Measurements from ENCODE around the gene SPTA1.

DNA sequence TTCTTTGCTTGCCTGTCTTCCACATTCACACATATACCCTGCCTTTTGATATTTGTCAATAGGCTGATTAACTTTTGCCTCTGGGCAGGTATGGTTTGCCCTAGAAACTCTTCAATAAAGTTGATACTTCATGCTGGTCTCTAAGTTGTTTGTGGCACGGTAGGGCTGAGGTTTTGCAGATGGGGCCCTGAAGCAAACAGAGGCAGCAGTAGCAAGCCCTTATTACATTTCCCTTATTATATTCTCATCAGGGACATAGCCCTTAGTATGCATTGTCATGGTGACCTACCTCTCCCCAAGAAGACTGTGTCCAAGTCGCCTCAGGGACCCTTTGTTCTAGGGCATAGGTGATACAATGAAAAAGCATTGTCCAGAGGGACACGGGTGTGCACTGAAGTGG, 116.0 kb downstream of the SPTA1 start, which contains the start of gene OR6P1:
- TF ChIP-seq, protein P1, sequence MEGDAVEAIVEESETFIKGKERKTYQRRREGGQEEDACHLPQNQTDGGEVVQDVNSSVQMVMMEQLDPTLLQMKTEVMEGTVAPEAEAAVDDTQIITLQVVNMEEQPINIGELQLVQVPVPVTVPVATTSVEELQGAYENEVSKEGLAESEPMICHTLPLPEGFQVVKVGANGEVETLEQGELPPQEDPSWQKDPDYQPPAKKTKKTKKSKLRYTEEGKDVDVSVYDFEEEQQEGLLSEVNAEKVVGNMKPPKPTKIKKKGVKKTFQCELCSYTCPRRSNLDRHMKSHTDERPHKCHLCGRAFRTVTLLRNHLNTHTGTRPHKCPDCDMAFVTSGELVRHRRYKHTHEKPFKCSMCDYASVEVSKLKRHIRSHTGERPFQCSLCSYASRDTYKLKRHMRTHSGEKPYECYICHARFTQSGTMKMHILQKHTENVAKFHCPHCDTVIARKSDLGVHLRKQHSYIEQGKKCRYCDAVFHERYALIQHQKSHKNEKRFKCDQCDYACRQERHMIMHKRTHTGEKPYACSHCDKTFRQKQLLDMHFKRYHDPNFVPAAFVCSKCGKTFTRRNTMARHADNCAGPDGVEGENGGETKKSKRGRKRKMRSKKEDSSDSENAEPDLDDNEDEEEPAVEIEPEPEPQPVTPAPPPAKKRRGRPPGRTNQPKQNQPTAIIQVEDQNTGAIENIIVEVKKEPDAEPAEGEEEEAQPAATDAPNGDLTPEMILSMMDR (IDR thresholded peaks at IDR 0.05) = no peak
- TF ChIP-seq, protein P2, sequence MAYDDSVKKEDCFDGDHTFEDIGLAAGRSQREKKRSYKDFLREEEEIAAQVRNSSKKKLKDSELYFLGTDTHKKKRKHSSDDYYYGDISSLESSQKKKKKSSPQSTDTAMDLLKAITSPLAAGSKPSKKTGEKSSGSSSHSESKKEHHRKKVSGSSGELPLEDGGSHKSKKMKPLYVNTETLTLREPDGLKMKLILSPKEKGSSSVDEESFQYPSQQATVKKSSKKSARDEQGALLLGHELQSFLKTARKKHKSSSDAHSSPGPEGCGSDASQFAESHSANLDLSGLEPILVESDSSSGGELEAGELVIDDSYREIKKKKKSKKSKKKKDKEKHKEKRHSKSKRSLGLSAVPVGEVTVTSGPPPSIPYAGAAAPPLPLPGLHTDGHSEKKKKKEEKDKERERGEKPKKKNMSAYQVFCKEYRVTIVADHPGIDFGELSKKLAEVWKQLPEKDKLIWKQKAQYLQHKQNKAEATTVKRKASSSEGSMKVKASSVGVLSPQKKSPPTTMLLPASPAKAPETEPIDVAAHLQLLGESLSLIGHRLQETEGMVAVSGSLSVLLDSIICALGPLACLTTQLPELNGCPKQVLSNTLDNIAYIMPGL (CRISPR knock-in tag; IDR thresholded peaks at IDR 0.05) = no peak
- TF ChIP-seq RELA (CRISPR knock-in tag; IDR thresholded peaks at IDR 0.05; ENCODE audit: borderline replicate concordance) (no peak), FOXJ3 (CRISPR knock-in tag; IDR thresholded peaks at IDR 0.05; ENCODE audit: borderline replicate concordance) (no peak), FOXK1 (CRISPR knock-in tag; IDR thresholded peaks at IDR 0.05) (no peak), NR3C1 (CRISPR knock-in tag; conservative IDR thresholded peaks at IDR 0.05; ENCODE audit: low read depth) (no peak)
- TF ChIP-seq, protein P3, sequence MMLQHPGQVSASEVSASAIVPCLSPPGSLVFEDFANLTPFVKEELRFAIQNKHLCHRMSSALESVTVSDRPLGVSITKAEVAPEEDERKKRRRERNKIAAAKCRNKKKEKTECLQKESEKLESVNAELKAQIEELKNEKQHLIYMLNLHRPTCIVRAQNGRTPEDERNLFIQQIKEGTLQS (CRISPR knock-in tag; conservative IDR thresholded peaks at IDR 0.05) = no peak
